HG03045 (cell line): Measurements from ENCODE around the gene HPD.
"Not testable (repeated sequence)": the region's sequence is repeated elsewhere in the genome, so short reads cannot be mapped to it uniquely, and the experiment has no call there.

Source experiments
- ATAC-seq: cut with Tn5 transposase; IDR thresholded peaks from one replicate; pipeline ENCODE4 v1.9.1; 2021; ENCODE audit warnings: mild to moderate bottlenecking, moderate library complexity; ENCODE audit not compliant: unreplicated experiment

The HPD gene

GRCh38 chr12:121800694-121801594, 57.7 kb downstream of the HPD start:
- ATAC-seq = peak; percentile 2

GRCh38 chr12:121799842-121800693, 58.6 kb downstream of the HPD start:
- ATAC-seq = peak; percentile 30

GRCh38 chr12:121799156-121799841, 59.4 kb downstream of the HPD start:
- no peak for ATAC-seq

- ATAC-seq = no peak
These were observed 59.9 kb downstream of the HPD start for GRCh38 chr12:121798787-121799155.

- ATAC-seq = no peak
These were observed 60.5 kb downstream of the HPD start for GRCh38 chr12:121797937-121798786.

- no peak for ATAC-seq
These were observed 61.6 kb downstream of the HPD start for GRCh38 chr12:121796855-121797751.

GRCh38 chr12:121795034-121795968, 63.4 kb downstream of the HPD start:
- ATAC-seq = no peak

- ATAC-seq = no peak
These were observed 64.1 kb downstream of the HPD start for GRCh38 chr12:121794534-121795033.

GRCh38 chr12:121793838-121794533, 64.7 kb downstream of the HPD start:
- ATAC-seq = peak; percentile 49

- ATAC-seq = peak; percentile 26
These were observed 65.2 kb downstream of the HPD start, which contains the start of gene RHOF for GRCh38 chr12:121793440-121793837. Gene RHOF (minus strand): TSS chr12:121793688. CDS start chr12:121793633, 55 bp downstream.

- no peak for ATAC-seq
These were observed 65.8 kb downstream of the HPD start for GRCh38 chr12:121792607-121793439.

GRCh38 chr12:121791671-121792551, 66.7 kb downstream of the HPD start:
- ATAC-seq = no peak

GRCh38 chr12:121790785-121791184, 67.9 kb downstream of the HPD start:
- not testable (repeated sequence) for ATAC-seq

- ATAC-seq = peak; percentile 20
These were observed 68.6 kb downstream of the HPD start for GRCh38 chr12:121789800-121790728.
